ENCODE data around the gene PCNX1. TPM values are rescaled to one million over a fixed set of nuclear protein-coding genes. Genes with fewer than 3 reads are reported as not detected.

Gene PCNX1
- total and polyA plus RNA-seq, 2 of the 4 experiments (the other 2 are of a cell fraction): 15.0 to 43.7 TPM

DNA sequence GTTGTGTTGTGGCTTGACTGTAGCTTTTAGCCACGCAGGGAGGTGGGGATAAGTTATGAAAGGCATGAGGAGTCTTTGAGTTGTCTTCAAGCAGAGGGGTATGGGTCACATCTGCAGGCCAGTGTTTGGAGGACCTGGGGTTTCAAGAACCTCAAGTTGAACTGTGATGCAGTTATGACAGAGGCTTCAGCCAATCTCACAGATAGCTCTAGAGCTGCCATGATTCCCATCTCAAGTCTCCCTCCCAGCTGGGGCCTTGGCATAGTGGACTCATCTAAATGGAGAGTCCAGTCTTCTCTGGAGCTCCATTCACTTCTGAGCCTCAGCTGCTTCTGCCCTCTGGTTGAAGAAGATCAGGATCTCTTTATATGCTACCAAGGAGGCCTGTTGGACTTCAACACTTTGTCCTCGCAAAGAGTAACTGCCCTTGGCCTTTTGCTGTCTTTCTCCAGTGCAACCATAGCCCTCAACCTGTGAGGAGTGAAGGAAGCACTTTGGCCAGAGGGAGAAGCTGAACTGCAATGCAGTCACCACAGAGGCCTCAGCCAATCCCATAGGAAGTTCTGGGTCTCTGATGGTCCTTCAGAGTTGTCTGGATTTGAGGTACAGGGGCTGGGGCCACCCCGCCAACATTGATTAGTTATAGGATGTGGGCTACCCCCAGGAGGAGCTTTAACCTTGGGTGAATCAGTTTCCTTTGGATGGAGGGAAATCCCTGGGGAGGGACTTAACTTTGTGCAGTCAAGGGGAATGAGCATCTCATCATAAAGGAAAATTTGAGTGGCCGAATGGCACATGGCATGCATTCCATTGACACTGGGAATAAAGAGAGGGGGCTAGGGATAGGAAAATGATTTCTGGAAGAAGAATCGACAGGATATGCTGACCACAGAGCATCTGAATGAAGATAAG is 230.5 kb downstream of the PCNX1 start (continued):
- TF ChIP-seq, protein P1, sequence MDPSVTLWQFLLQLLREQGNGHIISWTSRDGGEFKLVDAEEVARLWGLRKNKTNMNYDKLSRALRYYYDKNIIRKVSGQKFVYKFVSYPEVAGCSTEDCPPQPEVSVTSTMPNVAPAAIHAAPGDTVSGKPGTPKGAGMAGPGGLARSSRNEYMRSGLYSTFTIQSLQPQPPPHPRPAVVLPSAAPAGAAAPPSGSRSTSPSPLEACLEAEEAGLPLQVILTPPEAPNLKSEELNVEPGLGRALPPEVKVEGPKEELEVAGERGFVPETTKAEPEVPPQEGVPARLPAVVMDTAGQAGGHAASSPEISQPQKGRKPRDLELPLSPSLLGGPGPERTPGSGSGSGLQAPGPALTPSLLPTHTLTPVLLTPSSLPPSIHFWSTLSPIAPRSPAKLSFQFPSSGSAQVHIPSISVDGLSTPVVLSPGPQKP (IDR thresholded peaks at IDR 0.05; ENCODE audit: borderline replicate concordance, low read depth, low read length): no peak
